Ascending aorta (tissue), 2 donors: ENCODE data around the gene C1orf50. TPM values are rescaled to one million over a fixed set of nuclear protein-coding genes. Genes with fewer than 3 reads are reported as not detected.

Experiments
- DNase-seq, 2 donors: peaks; one replicate each; pipeline ENCODE4 v3.0.0-alpha.2; 2019; ENCODE audit warnings: low spot score in 2 of 2
- H3K27ac ChIP-seq, 2 donors: fragments of 200-600 bp; sonication (generic); one replicate each; pipeline ENCODE4 v1.5.1; 2016 to 2017; ENCODE audit warnings: mild to moderate bottlenecking in 1 of 2
- H3K27me3 ChIP-seq: fragments of 200-600 bp; sonication (generic); one replicate; pipeline ENCODE4 v1.5.1; 2017
- H3K36me3 ChIP-seq, 2 donors: fragments of 200-600 bp; sonication (generic); one replicate each; pipeline ENCODE4 v1.5.1; 2016
- H3K4me1 ChIP-seq, 2 donors: fragments of 200-600 bp; sonication (generic); one replicate each; pipeline ENCODE4 v1.5.1; 2016 to 2017; ENCODE audit warnings: mild to moderate bottlenecking in 1 of 2
- H3K4me3 ChIP-seq, 2 donors: fragments of 200-600 bp; sonication (generic); one replicate each; pipeline ENCODE4 v1.5.1; 2016 to 2017; ENCODE audit warnings: mild to moderate bottlenecking in 1 of 2
- H3K9me3 ChIP-seq, 2 donors: fragments of 200-600 bp; sonication (generic); one replicate each; pipeline ENCODE4 v1.5.1; 2016
- CTCF ChIP-seq, 3 experiments: fragments of 200-600 bp in 2 of 3; fragments of 450-650 bp in 1 of 3; sonication (generic) in 2 of 3; IDR thresholded peaks; one replicate each; pipeline ENCODE4 v1.5.1; 2016 to 2019; ENCODE audit warnings: antibody characterized with exemption in 3 of 3, mild to moderate bottlenecking in 1 of 3, moderate library complexity in 1 of 3
- intact Hi-C: fragments of 100-400 bp; cut with DNase I; formaldehyde crosslinking; loops from one replicate; pipeline ENCODE4 v1.15.1; 2023
- total RNA-seq: library from RNA; depleted of rRNA; stranded (reverse); fragments of >200 nt; gene quantifications from one replicate; pipeline ENCODE4 v1.1.0, GENCODE V29; 2016

C1orf50 gene
- total RNA-seq, 1 donor from 2014 or later = 0.64 TPM

GRCh38 chr1:42737257-42737656, 29.8 kb upstream of the C1orf50 start:
- no peaks in the 10 kb centered on the region for H3K27me3 ChIP-seq
- H3K4me1 ChIP-seq = no peaks in the 10 kb centered on the region
- H3K9me3 ChIP-seq = no peaks in the 10 kb centered on the region
- intact Hi-C loops = no loop called here
- no peaks in the 10 kb centered on the region for H3K36me3 ChIP-seq
- no peak overlapping the region for H3K4me3 ChIP-seq
- no peak overlapping the region for H3K27ac ChIP-seq
- no peak for TF ChIP-seq CTCF (IDR thresholded peaks at IDR 0.05)
- no peak for DNase-seq

- H3K27ac ChIP-seq = no peak overlapping the region
- no peaks in the 10 kb centered on the region for H3K27me3 ChIP-seq
- intact Hi-C loops = no loop called here
Observed at GRCh38 chr1:42737986-42738677, 28.9 kb upstream of the C1orf50 start.

GRCh38 chr1:42738678-42739226, 28.3 kb upstream of the C1orf50 start:
- H3K27ac ChIP-seq = no peak overlapping the region
- no peak for TF ChIP-seq CTCF (IDR thresholded peaks at IDR 0.05)
- H3K9me3 ChIP-seq = no peaks in the 10 kb centered on the region
- no peaks in the 10 kb centered on the region for H3K27me3 ChIP-seq
- no peaks in the 10 kb centered on the region for H3K4me1 ChIP-seq
- H3K4me3 ChIP-seq = no peak overlapping the region
- intact Hi-C loops = no loop called here
- no peaks in the 10 kb centered on the region for H3K36me3 ChIP-seq
- DNase-seq = no peak

More at GRCh38 chr1:42737986-42738677, 28.9 kb upstream of the C1orf50 start:
- Histone ChIP-seq H3K36me3 (no peaks in the 10 kb centered on the region), H3K4me3 (no peak overlapping the region), H3K4me1 (no peaks in the 10 kb centered on the region), H3K9me3 (no peaks in the 10 kb centered on the region)
- TF ChIP-seq CTCF (IDR thresholded peaks at IDR 0.05) = no peak
- no peak for DNase-seq

- no peaks in the 10 kb centered on the region for H3K36me3 ChIP-seq
- H3K27me3 ChIP-seq = no peaks in the 10 kb centered on the region
- H3K4me1 ChIP-seq = no peaks in the 10 kb centered on the region
- intact Hi-C loops = no loop called here
- no peak within 1 kb of the TSS for H3K27ac ChIP-seq
- no peak for TF ChIP-seq CTCF (IDR thresholded peaks at IDR 0.05)
- no peak within 1 kb of the TSS for H3K4me3 ChIP-seq
- no peak for DNase-seq
- H3K9me3 ChIP-seq = no peaks in the 10 kb centered on the region
Observed at GRCh38 chr1:42739753-42740700, 27.0 kb upstream of the C1orf50 start, which contains the start of gene CLDN19. Gene CLDN19, minus strand, starts transcription at chr1:42740236. Its CDS starts 173 bp downstream, at chr1:42740063.

GRCh38 chr1:42740851-42741580, 26.0 kb upstream of the C1orf50 start:
- Histone ChIP-seq H3K36me3 (peaks cover 5 to 6% of the 10 kb centered on the region in 2 donors), H3K27me3 (no peaks in the 10 kb centered on the region), H3K27ac (no peak overlapping the region), H3K4me1 (no peaks in the 10 kb centered on the region), H3K9me3 (no peaks in the 10 kb centered on the region), H3K4me3 (no peak overlapping the region)
- intact Hi-C loops = no loop called here
- no peak for DNase-seq
- TF ChIP-seq CTCF (IDR thresholded peaks at IDR 0.05) = no peak
